Prostate gland (tissue), 2 donors: Measurements from ENCODE around the gene BZW2.

Experiments
- POLR2AphosphoS5 ChIP-seq: sonication (generic); formaldehyde crosslinking; IDR thresholded peaks from one replicate; pipeline ENCODE4 v1.6.1; 2017; ENCODE audit warnings: antibody characterized with exemption
- TF ChIP-seq, protein P1 (sequence below), 4 experiments: fragments of 200-600 bp in 2 of 4; fragments of 450-650 bp in 2 of 4; sonication (generic) in 2 of 4; IDR thresholded peaks; 1 replicate in 3 of 4; 2 replicates in 1 of 4; pipeline ENCODE4 v1.5.1; 2016 to 2019; ENCODE audit warnings: antibody characterized with exemption in 4 of 4, mild to moderate bottlenecking in 2 of 4, moderate library complexity in 2 of 4

- TF ChIP-seq, protein P1, sequence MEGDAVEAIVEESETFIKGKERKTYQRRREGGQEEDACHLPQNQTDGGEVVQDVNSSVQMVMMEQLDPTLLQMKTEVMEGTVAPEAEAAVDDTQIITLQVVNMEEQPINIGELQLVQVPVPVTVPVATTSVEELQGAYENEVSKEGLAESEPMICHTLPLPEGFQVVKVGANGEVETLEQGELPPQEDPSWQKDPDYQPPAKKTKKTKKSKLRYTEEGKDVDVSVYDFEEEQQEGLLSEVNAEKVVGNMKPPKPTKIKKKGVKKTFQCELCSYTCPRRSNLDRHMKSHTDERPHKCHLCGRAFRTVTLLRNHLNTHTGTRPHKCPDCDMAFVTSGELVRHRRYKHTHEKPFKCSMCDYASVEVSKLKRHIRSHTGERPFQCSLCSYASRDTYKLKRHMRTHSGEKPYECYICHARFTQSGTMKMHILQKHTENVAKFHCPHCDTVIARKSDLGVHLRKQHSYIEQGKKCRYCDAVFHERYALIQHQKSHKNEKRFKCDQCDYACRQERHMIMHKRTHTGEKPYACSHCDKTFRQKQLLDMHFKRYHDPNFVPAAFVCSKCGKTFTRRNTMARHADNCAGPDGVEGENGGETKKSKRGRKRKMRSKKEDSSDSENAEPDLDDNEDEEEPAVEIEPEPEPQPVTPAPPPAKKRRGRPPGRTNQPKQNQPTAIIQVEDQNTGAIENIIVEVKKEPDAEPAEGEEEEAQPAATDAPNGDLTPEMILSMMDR (IDR thresholded peaks at IDR 0.05) = no peak
- no peak for TF ChIP-seq POLR2AphosphoS5
Measured at GRCh38 chr7:16721541-16721940, 75.6 kb downstream of the BZW2 start.
